ENCODE measurements around the gene EFNB2.

DNA sequence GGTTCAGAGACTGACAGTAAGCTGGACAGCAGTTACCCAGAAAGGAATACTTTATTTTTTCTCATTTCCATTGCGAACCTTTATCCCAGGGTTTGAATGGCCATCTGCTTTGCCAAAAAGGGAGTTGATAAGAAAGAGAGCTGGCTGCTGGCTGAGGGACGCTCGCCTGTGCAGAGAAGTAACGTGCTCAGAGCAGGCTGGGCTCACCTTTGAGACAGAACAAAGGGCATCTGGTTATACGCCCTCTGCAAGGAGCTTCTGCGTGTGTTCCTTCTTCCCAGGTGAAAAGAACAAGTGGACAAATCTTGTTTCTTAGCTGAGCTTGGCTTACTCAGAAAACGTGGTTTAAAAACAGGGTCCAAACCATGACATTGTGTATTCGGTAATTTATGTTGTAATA is 47.4 kb downstream of the EFNB2 start:
- TF ChIP-seq POLR2A (IDR thresholded peaks at IDR 0.05) (no peak), POLR2AphosphoS5 (IDR thresholded peaks at IDR 0.05) (peak in 1 of 3 donors; percentile 11)
